SK-N-SH treated with all-trans-retinoic acid at 6 μM for 48 hours (cell line): ENCODE results near the gene GRK7.

ENCODE experiments used
- ATAC-seq: fragments of 200-7000 bp; cut with Tn5 transposase; 3 replicates; pipeline ENCODE4 v1.9.1; 2020; ENCODE audit warnings: mild to moderate bottlenecking, moderate library complexity
- ARNTL ChIP-seq: fragments of 450-650 bp; formaldehyde crosslinking; IDR thresholded peaks from 2 replicates; pipeline ENCODE4 v1.5.0; 2020; ENCODE audit warnings: low read depth, mild to moderate bottlenecking, moderate library complexity, borderline replicate concordance
- BACH2 ChIP-seq: fragments of 250-450 bp; sonication (Bioruptor Pico); IDR thresholded peaks from 2 replicates; pipeline ENCODE4 v1.9.0; 2021; ENCODE audit warnings: mild to moderate bottlenecking, borderline replicate concordance
- CSDC2 ChIP-seq: fragments of 250-450 bp; sonication (Bioruptor Pico); IDR thresholded peaks from 2 replicates; pipeline ENCODE4 v1.5.0; 2020; ENCODE audit warnings: mild to moderate bottlenecking, moderate library complexity
- CSRNP3 ChIP-seq: fragments of 250-450 bp; sonication (Bioruptor Pico); IDR thresholded peaks from 2 replicates; pipeline ENCODE4 v1.5.1; 2021; ENCODE audit warnings: mild to moderate bottlenecking, moderate library complexity
- ESRRG ChIP-seq: fragments of 250-450 bp; sonication (Bioruptor Pico); IDR thresholded peaks from 2 replicates; pipeline ENCODE4 v1.6.1; 2021; ENCODE audit warnings: mild to moderate bottlenecking
- ISL1 ChIP-seq: fragments of 250-450 bp; sonication (Bioruptor Pico); IDR thresholded peaks from 2 replicates; pipeline ENCODE4 v2.1.2; 2022; ENCODE audit warnings: mild to moderate bottlenecking, moderate library complexity
- OSR1 ChIP-seq: fragments of 250-450 bp; sonication (Bioruptor Pico); IDR thresholded peaks from 2 replicates; pipeline ENCODE4 v1.8.0; 2022; ENCODE audit warnings: moderate library complexity, mild to moderate bottlenecking, inconsistent platforms
- PATZ1 ChIP-seq: fragments of 250-450 bp; sonication (Bioruptor Pico); IDR thresholded peaks from 2 replicates; pipeline ENCODE4 v1.8.0; 2020; ENCODE audit warnings: mild to moderate bottlenecking, moderate library complexity, borderline replicate concordance
- PPARA ChIP-seq: fragments of 250-450 bp; sonication (Bioruptor Pico); IDR thresholded peaks from 2 replicates; pipeline ENCODE4 v1.5.0; 2020; ENCODE audit warnings: mild to moderate bottlenecking, borderline replicate concordance
- RARB ChIP-seq: fragments of 250-450 bp; sonication (Bioruptor Pico); IDR thresholded peaks from 2 replicates; pipeline ENCODE4 v1.8.0; 2021; ENCODE audit warnings: mild to moderate bottlenecking, moderate library complexity
- SNAI2 ChIP-seq: fragments of 250-450 bp; sonication (Bioruptor Pico); IDR thresholded peaks from 2 replicates; pipeline ENCODE4 v1.5.0; 2020; ENCODE audit warnings: mild to moderate bottlenecking, moderate library complexity
- TCF4 ChIP-seq: fragments of 250-450 bp; sonication (Bioruptor Pico); IDR thresholded peaks from 2 replicates; pipeline ENCODE4 v1.8.0; 2021; ENCODE audit warnings: mild to moderate bottlenecking, moderate library complexity, borderline replicate concordance
- TSHZ2 ChIP-seq: fragments of 250-450 bp; sonication (Bioruptor Pico); IDR thresholded peaks from 2 replicates; pipeline ENCODE4 v1.5.0; 2020; ENCODE audit warnings: mild to moderate bottlenecking, moderate library complexity
- ZC3H10 ChIP-seq: fragments of 250-450 bp; sonication (Bioruptor Pico); IDR thresholded peaks from 2 replicates; pipeline ENCODE4 v1.5.1; 2021; ENCODE audit warnings: mild to moderate bottlenecking, moderate library complexity
- ZFP3 ChIP-seq: fragments of 250-450 bp; sonication (Bioruptor Pico); IDR thresholded peaks from 2 replicates; pipeline ENCODE4 v1.5.0; 2020; ENCODE audit warnings: mild to moderate bottlenecking, moderate library complexity
- ZFP30 ChIP-seq: fragments of 450-650 bp; formaldehyde crosslinking; IDR thresholded peaks from 2 replicates; pipeline ENCODE4 v1.5.0; 2022; ENCODE audit warnings: mild to moderate bottlenecking, moderate library complexity
- ZNF565 ChIP-seq: fragments of 450-650 bp; formaldehyde crosslinking; conservative IDR thresholded peaks from 2 replicates; pipeline ENCODE4 v1.5.0; 2020; ENCODE audit warnings: low read depth, mild to moderate bottlenecking, moderate library complexity
- ZNF70 ChIP-seq: fragments of 450-650 bp; formaldehyde crosslinking; IDR thresholded peaks from 2 replicates; pipeline ENCODE4 v1.5.0; 2020; ENCODE audit warnings: mild to moderate bottlenecking, moderate library complexity
- ZNF8 ChIP-seq: fragments of 450-650 bp; formaldehyde crosslinking; IDR thresholded peaks from 2 replicates; pipeline ENCODE4 v1.5.0; 2020; ENCODE audit warnings: mild to moderate bottlenecking, moderate library complexity

Gene GRK7

GRCh38 chr3:141763088-141763750, at the start of gene GRK7:
Gene GRK7 (plus strand): TSS chr3:141763408. CDS start chr3:141778285, 14,877 bp downstream.
- no peak for ATAC-seq

GRCh38 chr3:141714671-141715070, 48.5 kb upstream of the GRK7 start:
- no peak for TF ChIP-seq CSRNP3 (CRISPR knock-in tag)
- no peak for TF ChIP-seq SNAI2
- no peak for TF ChIP-seq ZC3H10 (CRISPR knock-in tag)
- TF ChIP-seq ZNF8: no peak
- no peak for TF ChIP-seq ESRRG
- no peak for TF ChIP-seq RARB (CRISPR knock-in tag)
- no peak for TF ChIP-seq PATZ1 (CRISPR knock-in tag)
- no peak for TF ChIP-seq BACH2
- TF ChIP-seq ISL1 (CRISPR knock-in tag): no peak
- no peak for TF ChIP-seq CSDC2 (CRISPR knock-in tag)
- no peak for TF ChIP-seq ARNTL (CRISPR knock-in tag)
- no peak for TF ChIP-seq ZFP3 (CRISPR knock-in tag)
- TF ChIP-seq ZNF70 (CRISPR knock-in tag): no peak
- no peak for TF ChIP-seq TCF4 (CRISPR knock-in tag)
- TF ChIP-seq TSHZ2 (CRISPR knock-in tag): no peak
- TF ChIP-seq ZFP30 (CRISPR knock-in tag): no peak
- no peak for TF ChIP-seq OSR1
- TF ChIP-seq PPARA (CRISPR knock-in tag): no peak

More at GRCh38 chr3:141763088-141763750, at the start of gene GRK7:
- TF ChIP-seq ISL1 (CRISPR knock-in tag) (no peak), CSRNP3 (CRISPR knock-in tag) (no peak)
- TF ChIP-seq, all 23 proteins: peak for 0

GRCh38 chr3:141722081-141722480, 41.1 kb upstream of the GRK7 start:
- no peak for ATAC-seq
- TF ChIP-seq ISL1 (CRISPR knock-in tag) (no peak), ZNF8 (no peak), CSDC2 (CRISPR knock-in tag) (no peak), CSRNP3 (CRISPR knock-in tag) (no peak), ZNF565 (CRISPR knock-in tag) (no peak), ZFP30 (CRISPR knock-in tag) (no peak), RARB (CRISPR knock-in tag) (no peak), SNAI2 (no peak), TSHZ2 (CRISPR knock-in tag) (no peak), OSR1 (no peak), PATZ1 (CRISPR knock-in tag) (no peak)

More at GRCh38 chr3:141714671-141715070, 48.5 kb upstream of the GRK7 start:
- no peak for ATAC-seq
